Calu3 (cell line): Measurements from ENCODE around the gene APP. TPM values are rescaled to one million over a fixed set of nuclear protein-coding genes. Genes with fewer than 3 reads are reported as not detected.

Source experiments
- BruUV-seq: library from RNA; stranded (reverse); fragments of 400-500 nt; replicated peaks from 2 replicates; lab custom pipeline; 2021; lab: Mats Ljungman, UMichigan
- CTCF ChIA-PET: fragments of 300-600 bp; sonication (Branson Sonifier 250); formaldehyde crosslinking; loops from one replicate; lab custom pipeline; 2022; ENCODE audit warnings: antibody characterized with exemption; lab: Charles Lee
- DNase-seq: peaks from one replicate; pipeline ENCODE4 v3.0.0; 2022
- H3K27ac Mint-ChIP-seq: one replicate; pipeline ENCODE4 v1.8.0; 2022; ENCODE audit warnings: mixed read lengths; ENCODE audit not compliant: unreplicated experiment
- H3K27me3 Mint-ChIP-seq: one replicate; pipeline ENCODE4 v1.8.0; 2022; ENCODE audit warnings: mixed read lengths; ENCODE audit not compliant: unreplicated experiment
- H3K36me3 Mint-ChIP-seq: one replicate; pipeline ENCODE4 v1.8.0; 2022; ENCODE audit warnings: mild to moderate bottlenecking, moderate library complexity, mixed read lengths; ENCODE audit not compliant: insufficient read depth, unreplicated experiment
- H3K4me1 Mint-ChIP-seq: one replicate; pipeline ENCODE4 v1.8.0; 2022; ENCODE audit warnings: mild to moderate bottlenecking, low read depth, mixed read lengths; ENCODE audit not compliant: unreplicated experiment
- H3K4me3 Mint-ChIP-seq: one replicate; pipeline ENCODE4 v1.8.0; 2022; ENCODE audit warnings: mild to moderate bottlenecking, low read depth, moderate library complexity, mixed read lengths; ENCODE audit not compliant: unreplicated experiment
- H3K9me3 Mint-ChIP-seq: one replicate; pipeline ENCODE4 v1.8.0; 2022; ENCODE audit warnings: low read depth, mixed read lengths; ENCODE audit not compliant: unreplicated experiment
- intact Hi-C: fragments of 100-400 bp; cut with micrococcal nuclease; formaldehyde crosslinking; loops from one replicate; pipeline ENCODE4 v1.10.0; 2022; ENCODE audit not compliant: unreplicated experiment
- total RNA-seq: library from RNA; stranded (reverse); gene quantifications from 2 replicates; pipeline ENCODE4 v1.2.3, GENCODE V29; 2022
- TF ChIP-seq, protein P1 (sequence below): fragments of 200-600 bp; IDR thresholded peaks from one replicate; pipeline ENCODE4 v1.8.0; 2022; ENCODE audit warnings: antibody characterized with exemption; ENCODE audit not compliant: unreplicated experiment

APP gene
- total RNA-seq, 1 experiment from 2014 or later = 566 TPM

DNA sequence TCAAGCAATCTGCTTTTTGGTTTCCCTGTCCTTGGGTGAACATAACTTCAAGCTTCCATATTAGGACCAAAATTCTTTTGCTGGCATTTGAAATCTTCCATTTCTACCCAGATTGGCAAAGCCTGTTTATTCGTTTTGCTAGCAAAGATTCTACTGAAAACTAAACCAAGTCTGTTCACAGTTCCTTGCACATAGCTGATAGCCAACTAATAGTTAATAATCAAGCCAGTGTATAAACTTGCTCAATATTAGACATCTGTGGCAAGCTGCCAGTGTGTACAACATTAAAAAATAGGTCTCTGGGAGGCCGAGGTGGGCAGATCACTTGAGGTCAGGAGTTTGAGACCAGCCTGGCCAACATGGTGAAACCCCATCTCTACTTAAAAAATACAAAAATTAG, 6.3 kb downstream of the APP start:
- peaks cover 41% of the 10 kb centered on the region for H3K36me3 Mint-ChIP-seq

DNA sequence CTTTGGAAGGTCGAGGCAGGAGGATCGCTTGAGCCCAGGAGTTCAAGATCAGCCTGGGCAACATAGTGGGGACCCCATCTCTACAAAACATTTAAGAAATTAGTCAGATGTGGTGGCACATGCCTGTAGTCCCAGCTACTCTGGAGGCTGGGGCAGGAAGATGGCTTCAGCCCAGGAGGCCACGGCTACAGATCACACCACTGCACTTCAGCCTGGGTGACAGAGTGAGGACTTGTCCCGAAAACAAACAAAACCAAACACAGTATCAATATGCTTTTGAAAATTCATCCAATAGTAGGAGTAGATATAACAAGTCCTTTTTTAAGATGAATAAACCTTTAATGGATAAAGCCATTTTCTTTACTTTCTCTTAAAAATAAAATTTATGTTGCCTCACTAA, 8.5 kb downstream of the APP start:
- CTCF ChIA-PET = no interaction called here
- no peak for DNase-seq
- Mint-ChIP-seq H3K36me3 (peaks cover 25% of the 10 kb centered on the region), H3K27me3 (no peaks in the 10 kb centered on the region), H3K27ac (no peak overlapping the region), H3K4me3 (no peak overlapping the region), H3K9me3 (no peaks in the 10 kb centered on the region), H3K4me1 (peaks cover 58% of the 10 kb centered on the region)
- intact Hi-C loops = loop anchor here (10.0 kb wide), 2 partner anchors 167 to 553 kb away; no protein-coding TSS in a partner anchor
- TF ChIP-seq, protein P1, sequence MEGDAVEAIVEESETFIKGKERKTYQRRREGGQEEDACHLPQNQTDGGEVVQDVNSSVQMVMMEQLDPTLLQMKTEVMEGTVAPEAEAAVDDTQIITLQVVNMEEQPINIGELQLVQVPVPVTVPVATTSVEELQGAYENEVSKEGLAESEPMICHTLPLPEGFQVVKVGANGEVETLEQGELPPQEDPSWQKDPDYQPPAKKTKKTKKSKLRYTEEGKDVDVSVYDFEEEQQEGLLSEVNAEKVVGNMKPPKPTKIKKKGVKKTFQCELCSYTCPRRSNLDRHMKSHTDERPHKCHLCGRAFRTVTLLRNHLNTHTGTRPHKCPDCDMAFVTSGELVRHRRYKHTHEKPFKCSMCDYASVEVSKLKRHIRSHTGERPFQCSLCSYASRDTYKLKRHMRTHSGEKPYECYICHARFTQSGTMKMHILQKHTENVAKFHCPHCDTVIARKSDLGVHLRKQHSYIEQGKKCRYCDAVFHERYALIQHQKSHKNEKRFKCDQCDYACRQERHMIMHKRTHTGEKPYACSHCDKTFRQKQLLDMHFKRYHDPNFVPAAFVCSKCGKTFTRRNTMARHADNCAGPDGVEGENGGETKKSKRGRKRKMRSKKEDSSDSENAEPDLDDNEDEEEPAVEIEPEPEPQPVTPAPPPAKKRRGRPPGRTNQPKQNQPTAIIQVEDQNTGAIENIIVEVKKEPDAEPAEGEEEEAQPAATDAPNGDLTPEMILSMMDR = no peak
- no TSS peak for BruUV-seq

More for the DNA sequence above, 6.3 kb downstream of the APP start:
- Mint-ChIP-seq H3K27ac (peak overlapping the region; percentile 39), H3K4me3 (peak overlapping the region; percentile 52), H3K4me1 (peaks cover 43% of the 10 kb centered on the region), H3K27me3 (no peaks in the 10 kb centered on the region), H3K9me3 (no peaks in the 10 kb centered on the region)
- intact Hi-C loops = loop anchor here (10.0 kb wide), 2 partner anchors 170 to 550 kb away; no protein-coding TSS in a partner anchor
- TF ChIP-seq, protein P1 = no peak
- CTCF ChIA-PET = interaction anchor here (0.7 to 1.1 kb wide), 2 partner anchors 44 to 48 kb away, joined by 3 read pairs; no protein-coding TSS in a partner anchor
- BruUV-seq = no TSS peak
- peak; percentile 34 for DNase-seq

DNA sequence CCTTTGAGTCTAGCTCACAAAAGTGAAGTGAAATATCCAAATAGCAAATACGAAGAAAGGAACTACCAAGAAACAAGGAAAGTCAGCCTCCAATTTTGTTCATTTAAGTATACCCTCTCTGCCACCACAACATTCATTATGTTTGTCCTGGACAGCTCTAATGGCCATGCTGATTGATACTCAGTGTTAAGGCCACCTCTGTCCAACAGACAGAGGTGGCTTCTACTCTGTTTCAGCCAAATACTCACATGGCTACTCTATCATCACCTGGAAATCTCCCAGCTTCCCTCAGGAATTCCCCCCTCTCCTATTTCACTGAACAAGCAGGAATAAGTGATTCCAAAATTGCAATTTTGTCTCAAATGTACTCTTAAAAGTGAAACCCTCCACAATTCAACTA, 10.7 kb downstream of the APP start:
- CTCF ChIA-PET = interaction anchor here (0.5 to 2.0 kb wide), 3 partner anchors 9 to 233 kb away, joined by 3 to 6 read pairs (median 4); no protein-coding TSS in a partner anchor
- DNase-seq = no peak
- no TSS peak for BruUV-seq
- Mint-ChIP-seq H3K4me1 (peaks cover 43% of the 10 kb centered on the region), H3K4me3 (no peak overlapping the region), H3K36me3 (peaks cover 18% of the 10 kb centered on the region), H3K27ac (no peak overlapping the region), H3K27me3 (no peaks in the 10 kb centered on the region), H3K9me3 (no peaks in the 10 kb centered on the region)
- TF ChIP-seq, protein P1 = no peak
- intact Hi-C loops = loop anchor here (10.0 kb wide), 2 partner anchors 165 to 555 kb away; no protein-coding TSS in a partner anchor

DNA sequence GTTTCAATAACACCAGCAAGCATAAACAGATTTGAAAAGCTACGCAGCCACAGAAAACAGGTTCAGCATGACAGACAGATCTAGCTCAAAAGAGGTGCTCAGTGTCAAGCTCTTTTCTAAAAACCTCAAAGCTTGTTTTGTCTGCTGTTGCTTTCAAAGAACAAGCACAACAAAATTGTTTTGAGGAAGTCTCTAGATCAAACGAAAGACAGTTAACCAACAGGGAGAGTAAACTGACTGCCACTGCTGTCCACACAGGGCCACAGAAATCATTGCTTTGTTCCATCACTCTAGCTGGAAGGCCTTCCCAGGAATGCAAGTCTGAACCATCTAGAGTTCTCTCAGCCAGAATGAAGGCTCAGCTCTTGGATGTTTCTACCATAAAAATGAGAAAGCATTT, 12.8 kb downstream of the APP start:
- H3K4me3 Mint-ChIP-seq = peak overlapping the region; percentile 56
- peaks cover 13% of the 10 kb centered on the region for H3K36me3 Mint-ChIP-seq
- H3K4me1 Mint-ChIP-seq = peaks cover 43% of the 10 kb centered on the region
- TF ChIP-seq, protein P1 = no peak
- no TSS peak for BruUV-seq
- no peaks in the 10 kb centered on the region for H3K27me3 Mint-ChIP-seq
- CTCF ChIA-PET = interaction anchor here (0.5 to 1.9 kb wide), 3 partner anchors 9 to 41 kb away, joined by 3 to 7 read pairs (median 4); no protein-coding TSS in a partner anchor
- no peak for DNase-seq
- no peaks in the 10 kb centered on the region for H3K9me3 Mint-ChIP-seq
- intact Hi-C loops = no loop called here
- H3K27ac Mint-ChIP-seq = peak overlapping the region; percentile 81
